Adrenal gland (tissue), 12 donors: ENCODE measurements around the gene GANC. TPM values are rescaled to one million over a fixed set of nuclear protein-coding genes. Genes with fewer than 3 reads are reported as not detected.

Experiments
- DNase-seq, 7 donors: peaks; one replicate each; pipeline ENCODE4 v3.0.0-alpha.2; 2019 to 2020
- H3K27ac ChIP-seq, 5 donors: fragments of 200-600 bp; sonication (generic) in 4 of 5; 1 replicate in 3 of 5; 2 replicates in 2 of 5; pipeline versions ENCODE4 v1.5.1 to v1.8.0; 2016 to 2020; ENCODE audit warnings: mild to moderate bottlenecking in 1 of 5
- H3K27me3 ChIP-seq: fragments of 200-600 bp; 2 replicates; pipeline ENCODE4 v1.8.0; 2021
- H3K36me3 ChIP-seq, 2 donors: fragments of 200-600 bp; replicated peaks in 1 of 2; 1 replicate in 1 of 2; 2 replicates in 1 of 2; pipeline versions ENCODE4 v1.5.1 to v1.8.0; 2018 to 2022
- H3K4me1 ChIP-seq, 2 donors: fragments of 200-600 bp; replicated peaks in 1 of 2; 1 replicate in 1 of 2; 2 replicates in 1 of 2; pipeline versions ENCODE4 v1.5.1 to v1.8.0; 2018 to 2021
- H3K4me3 ChIP-seq, 4 donors: fragments of 200-600 bp; sonication (generic) in 3 of 4; one replicate each; pipeline ENCODE4 v1.5.1; 2016 to 2018
- H3K9me3 ChIP-seq, 3 donors: fragments of 200-600 bp; sonication (generic) in 1 of 3; replicated peaks in 1 of 3; 1 replicate in 2 of 3; 2 replicates in 1 of 3; pipeline versions ENCODE4 v1.5.1 to v1.8.0; 2016 to 2021
- CTCF ChIP-seq, 6 experiments: fragments of 450-650 bp in 4 of 6; fragments of 200-600 bp in 2 of 6; sonication (generic) in 1 of 6; IDR thresholded peaks; 1 replicate in 5 of 6; 2 replicates in 1 of 6; pipeline versions ENCODE4 v1.5.1 to v1.8.0; 2016 to 2021; ENCODE audit warnings: antibody characterized with exemption in 6 of 6, mild to moderate bottlenecking in 2 of 6, moderate library complexity in 1 of 6
- POLR2A ChIP-seq, 2 donors: fragments of 450-650 bp; IDR thresholded peaks; one replicate each; pipeline ENCODE4 v1.6.1; 2017; ENCODE audit warnings: antibody characterized with exemption in 2 of 2, mild to moderate bottlenecking in 2 of 2, moderate library complexity in 1 of 2
- WGBS, 4 donors: extraction: QIAGEN DNeasy Blood & Tissue Kit in 2 of 4; methylation state at CpG; one replicate each; pipeline versions ENCODE4 v1.1.5 to v1.1.7; 2013 to 2017; 5-methylcytosine and 5-hydroxymethylcytosine counted together
- intact Hi-C, 2 donors: fragments of 100-400 bp; cut with DNase I; formaldehyde crosslinking; loops; one replicate each; pipeline versions ENCODE4 v1.14.1 to v1.15.0; 2022 to 2023
- polyA plus RNA-seq, 3 donors: library from polyadenylated mRNA; stranded (reverse); fragments of 200-250 nt in 2 of 3; fragments of 350-450 nt in 1 of 3; fragmentation: Illumina TruSeq in 1 of 3; extraction: RNeasy Lipid Tissue Mini Kit (QIAGEN cat#74804) in 1 of 3; gene quantifications; one replicate each; pipeline ENCODE4 v1.2.3, GENCODE V29; 2013 to 2014
- total RNA-seq, 9 donors: library from RNA; depleted of rRNA in 4 of 9; stranded (reverse); fragments of >200 nt in 4 of 9; fragments of 120-200 nt in 1 of 9; fragmentation: NEBNext Ultra II Directional in 1 of 9; extraction: Animal tissue kit (Norgen Biotek cat#: 25700) in 1 of 9; gene quantifications; one replicate each; pipeline versions ENCODE4 v1.1.0 to v1.2.4, GENCODE V29; 2013 to 2023
- donor health status: healthy with polysubstance abuse.
- donor health status: Bipolar disorder and iron deficiency.
- donor health status: DM: yes; HTN: yes; CAD: no.
- donor health status: DM: no; HTN: no; CAD: no.
- donor health status: DM: no; HTN: no; CAD: no.
- donor health status: DM: yes; HTN: yes; CAD: no.

The GANC gene
- total and polyA plus RNA-seq, 12 donors = 8.5 to 37.2 (median 18.5) TPM

DNA sequence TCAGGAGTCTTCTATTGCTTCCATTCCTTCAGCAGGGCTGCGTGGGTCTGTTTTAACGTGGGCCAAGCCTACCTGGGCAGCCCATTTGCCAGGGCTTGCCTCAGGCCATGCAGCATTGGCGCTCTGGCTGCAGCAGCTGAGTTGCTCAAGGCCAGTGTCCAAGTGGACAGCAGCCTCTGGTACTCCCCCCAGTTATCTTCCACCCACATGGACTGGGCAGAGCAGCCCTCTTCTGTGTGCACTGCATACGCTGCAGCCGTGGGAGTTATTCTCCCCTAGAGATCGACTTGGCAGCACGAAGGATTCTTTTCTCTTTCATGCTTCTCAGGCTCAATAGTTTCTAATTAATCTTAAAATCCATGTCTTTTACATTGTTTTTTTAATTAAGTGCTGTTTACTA, 79.4 kb downstream of the GANC start:
- H3K4me3 ChIP-seq = no peak overlapping the region
- DNase-seq = no peak
- H3K27me3 ChIP-seq = no peaks in the 10 kb centered on the region
- H3K36me3 ChIP-seq = peaks cover 0 to 33% of the 10 kb centered on the region in 2 donors
- no peaks in the 10 kb centered on the region for H3K9me3 ChIP-seq
- H3K27ac ChIP-seq = no peak overlapping the region
- WGBS, 4 donors = 89 to 94% (median 89%) methylated on average over 7 of the region's 7 CpGs
- intact Hi-C loops = no loop called here
- TF ChIP-seq CTCF (IDR thresholded peaks at IDR 0.05) = no peak
- no peaks in the 10 kb centered on the region for H3K4me1 ChIP-seq

GRCh38 chr15:42353061-42353460, 80.1 kb downstream of the GANC start:
- H3K27ac ChIP-seq = no peak overlapping the region
- H3K36me3 ChIP-seq = peaks cover 0 to 33% of the 10 kb centered on the region in 2 donors
- H3K27me3 ChIP-seq = no peaks in the 10 kb centered on the region
- TF ChIP-seq POLR2A (IDR thresholded peaks at IDR 0.05) (no peak), CTCF (IDR thresholded peaks at IDR 0.05) (no peak)
- intact Hi-C loops = no loop called here
- no peaks in the 10 kb centered on the region for H3K9me3 ChIP-seq
- WGBS, 4 donors = 89 to 93% (median 93%) methylated on average over 6 of the region's 6 CpGs
- no peak for DNase-seq
- H3K4me3 ChIP-seq = no peak overlapping the region
- no peaks in the 10 kb centered on the region for H3K4me1 ChIP-seq

- Histone ChIP-seq H3K27ac (no peak overlapping the region), H3K9me3 (no peaks in the 10 kb centered on the region), H3K4me3 (no peak overlapping the region), H3K4me1 (no peaks in the 10 kb centered on the region), H3K27me3 (no peaks in the 10 kb centered on the region), H3K36me3 (peaks cover 0 to 33% of the 10 kb centered on the region in 2 donors)
- no peak for TF ChIP-seq CTCF (IDR thresholded peaks at IDR 0.05)
- TF ChIP-seq POLR2A (IDR thresholded peaks at IDR 0.05) = no peak
- 74 to 92% (median 88%) methylated on average over 2 of the region's 2 CpGs for WGBS, 4 donors
- no peak for DNase-seq
- intact Hi-C loops = no loop called here
Measured at GRCh38 chr15:42354824-42355223, 81.8 kb downstream of the GANC start.

DNA sequence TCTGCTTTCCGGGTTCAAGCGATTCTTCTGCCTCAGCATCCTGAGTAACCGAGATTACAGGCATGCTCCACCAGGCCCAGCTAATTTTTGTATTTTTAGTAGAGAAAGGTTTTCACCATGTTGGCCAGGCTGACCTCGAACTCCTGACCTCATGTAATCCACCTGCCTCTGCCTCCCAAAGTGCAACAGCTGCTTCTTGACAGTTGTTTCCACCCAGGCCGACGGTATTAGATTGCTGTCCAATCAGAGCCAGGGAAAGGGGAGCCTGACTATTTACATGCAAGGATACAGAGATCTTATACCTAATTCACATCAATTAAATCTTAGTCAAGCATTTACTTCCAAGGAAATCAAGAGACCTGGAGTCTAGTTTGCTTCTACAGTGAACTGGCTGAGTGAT, 82.3 kb downstream of the GANC start:
- TF ChIP-seq CTCF (IDR thresholded peaks at IDR 0.05) (no peak), POLR2A (IDR thresholded peaks at IDR 0.05) (no peak)
- peaks cover 0 to 33% of the 10 kb centered on the region in 2 donors for H3K36me3 ChIP-seq
- intact Hi-C loops = no loop called here
- H3K4me1 ChIP-seq = no peaks in the 10 kb centered on the region
- no peaks in the 10 kb centered on the region for H3K27me3 ChIP-seq
- WGBS, 4 donors = 91 to 94% (median 93%) methylated on average over 6 of the region's 6 CpGs
- no peaks in the 10 kb centered on the region for H3K9me3 ChIP-seq
- no peak for DNase-seq
- H3K27ac ChIP-seq = no peak overlapping the region
- H3K4me3 ChIP-seq = no peak overlapping the region
